Stimulated activated CD8-positive, alpha-beta memory T cell treated with anti-CD3 and anti-CD28 coated beads, Interleukin-15, amount 100 ng/mL, for 48 hours (primary cell): Measurements from ENCODE around the gene RBCK1.
"Not testable (repeated sequence)": the region's sequence is repeated elsewhere in the genome, so short reads cannot be mapped to it uniquely, and the experiment has no call there.

ENCODE experiments used
- DNase-seq, 2 donors: peaks; one replicate each; pipeline ENCODE4 v3.0.0-alpha.2; 2020; ENCODE audit warnings: low read depth in 2 of 2

Gene RBCK1

DNA sequence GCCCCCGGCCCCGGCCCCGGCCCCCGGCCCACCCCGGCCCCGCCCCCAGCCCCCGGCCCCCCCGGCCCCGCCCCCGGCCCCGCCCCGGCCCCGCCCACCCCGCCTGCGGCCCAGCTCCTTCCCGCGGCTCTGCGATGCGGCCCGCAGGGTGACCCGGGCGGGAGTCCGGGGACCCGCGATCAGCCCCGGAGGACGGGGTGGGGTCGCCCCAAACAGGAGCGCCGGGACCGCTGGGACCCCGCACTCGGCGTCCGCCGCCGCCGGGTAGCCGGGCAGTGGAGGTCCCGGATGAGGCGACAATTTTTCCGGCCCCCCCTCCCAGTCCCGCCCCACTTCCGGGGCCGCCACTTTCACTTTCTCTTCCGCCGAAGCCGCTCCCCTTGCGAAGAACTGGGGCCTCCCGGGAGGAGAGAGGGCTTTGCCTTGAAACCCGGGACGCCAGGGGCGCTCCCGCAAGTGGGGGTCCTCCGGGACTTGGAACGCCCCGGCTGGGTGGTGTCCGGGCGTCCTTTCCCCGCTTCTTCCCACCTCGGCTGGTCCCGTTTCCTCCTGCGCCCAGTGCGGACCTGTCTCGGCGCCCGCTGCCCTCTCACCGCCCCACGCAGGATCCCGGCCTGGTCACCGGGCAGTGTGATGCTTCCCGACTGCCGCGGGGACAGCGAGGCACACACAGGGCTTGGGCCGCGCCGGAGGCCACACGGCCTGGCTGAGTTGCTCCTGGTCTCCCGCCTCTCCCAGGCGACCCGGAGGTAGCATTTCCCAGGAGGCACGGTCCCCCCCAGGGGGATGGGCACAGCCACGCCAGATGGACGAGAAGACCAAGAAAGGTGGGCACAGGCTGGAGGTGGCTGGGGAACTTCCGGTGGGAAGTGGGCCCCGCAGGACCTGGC lies at the start of gene RBCK1:
RBCK1 (plus strand) TSS at position 347 of the 890 bp plus-strand sequence; CDS start at position 806, 459 bp downstream.
- peak; percentile 80 to 83 for DNase-seq

DNA sequence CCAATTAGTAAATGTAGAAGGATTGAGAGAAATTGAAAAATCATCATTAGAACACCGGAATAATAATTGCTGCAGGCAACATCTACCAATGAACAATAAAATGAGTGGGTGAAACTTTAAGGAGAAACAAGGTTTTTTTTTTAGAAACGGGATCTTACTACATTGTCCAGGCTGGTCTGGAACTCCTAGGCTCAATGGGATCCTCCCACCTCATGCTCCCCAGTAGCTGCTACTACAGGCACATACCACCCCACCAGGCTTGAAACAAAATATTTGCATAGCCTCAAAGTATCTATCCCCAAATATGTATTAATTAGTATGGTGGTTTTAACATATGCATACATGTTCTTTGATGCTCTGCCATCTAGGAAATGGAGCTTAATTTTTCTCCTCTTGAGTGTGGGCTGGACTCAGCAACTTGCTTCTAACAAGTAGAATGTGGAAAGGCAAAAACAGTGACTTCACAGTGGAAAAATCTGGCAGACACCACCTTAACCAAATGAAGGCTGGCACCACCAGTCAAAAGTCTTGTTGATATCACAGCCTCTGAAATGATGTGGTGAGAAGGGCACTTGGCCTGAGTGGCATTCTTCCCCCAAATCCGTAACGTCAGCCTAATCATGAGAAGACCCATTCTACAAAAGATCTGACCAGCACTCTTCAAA lies 49.1 kb upstream of the RBCK1 start:
- no peak for DNase-seq

DNA sequence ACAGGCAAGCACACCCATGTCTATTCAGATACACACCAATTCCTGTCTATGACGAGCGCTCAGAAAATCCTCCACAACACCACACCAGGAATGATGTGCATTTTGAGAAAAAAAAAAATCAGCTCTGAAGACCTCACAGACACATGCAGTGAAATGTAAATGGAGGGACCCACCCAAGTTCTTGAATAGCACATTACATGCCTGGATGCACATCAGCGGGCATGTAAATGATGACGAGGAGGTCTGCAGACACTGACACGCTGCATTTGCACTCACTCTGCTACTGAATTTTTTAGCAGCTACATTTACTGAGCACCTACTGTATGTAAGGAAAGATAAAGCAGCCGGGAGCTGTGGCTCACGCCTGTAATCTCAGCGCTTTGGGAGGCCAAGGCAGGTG lies 46.5 kb upstream of the RBCK1 start:
- no peak for DNase-seq

DNA sequence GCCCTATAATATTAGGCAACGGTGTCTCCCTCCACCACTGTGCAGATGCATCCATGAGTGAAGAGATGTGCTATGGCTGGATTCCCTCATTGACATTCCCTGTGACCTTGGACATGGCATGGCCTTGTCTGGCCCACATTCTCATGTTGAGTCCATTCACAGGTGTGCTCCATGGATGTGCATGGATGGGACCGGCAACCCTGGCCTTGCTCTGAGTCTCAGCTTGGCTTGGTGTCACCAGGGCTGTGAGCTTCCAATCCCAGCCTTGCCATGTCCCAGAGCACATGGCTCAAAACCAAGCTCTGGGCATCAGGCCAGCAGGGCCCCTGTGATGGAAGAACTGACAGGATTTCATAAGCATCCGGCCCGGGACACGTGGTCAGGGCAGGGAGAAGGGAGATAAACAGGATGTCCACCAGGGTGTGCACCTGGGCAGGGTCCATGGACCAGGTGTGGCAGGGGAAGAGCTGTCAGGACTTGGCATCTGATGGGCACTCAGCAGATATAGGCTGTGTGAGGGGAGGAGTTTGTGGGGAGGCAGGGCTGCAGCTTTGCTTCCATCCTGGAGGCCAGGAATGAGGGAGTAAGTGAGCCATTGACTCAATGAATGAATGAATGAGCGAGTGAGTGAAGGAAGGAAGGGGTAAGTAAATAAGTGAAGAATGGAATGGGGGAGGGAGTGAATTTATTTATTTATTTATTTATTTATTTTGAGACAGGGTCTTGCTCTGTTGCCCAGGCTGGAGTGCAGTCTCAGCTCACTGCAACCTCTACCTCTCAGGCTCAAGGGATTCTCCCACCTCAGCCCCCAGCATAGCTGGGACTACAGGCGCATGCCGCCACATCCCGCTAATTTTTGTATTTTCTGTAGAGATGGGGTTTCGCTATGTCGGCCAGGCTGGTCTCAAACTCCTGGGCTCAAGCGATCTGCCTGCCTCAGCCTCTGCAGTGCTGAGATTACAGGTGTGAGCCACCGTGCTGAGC lies 45.5 kb upstream of the RBCK1 start:
- DNase-seq = peak in 1 of 2 donors; percentile 38

DNA sequence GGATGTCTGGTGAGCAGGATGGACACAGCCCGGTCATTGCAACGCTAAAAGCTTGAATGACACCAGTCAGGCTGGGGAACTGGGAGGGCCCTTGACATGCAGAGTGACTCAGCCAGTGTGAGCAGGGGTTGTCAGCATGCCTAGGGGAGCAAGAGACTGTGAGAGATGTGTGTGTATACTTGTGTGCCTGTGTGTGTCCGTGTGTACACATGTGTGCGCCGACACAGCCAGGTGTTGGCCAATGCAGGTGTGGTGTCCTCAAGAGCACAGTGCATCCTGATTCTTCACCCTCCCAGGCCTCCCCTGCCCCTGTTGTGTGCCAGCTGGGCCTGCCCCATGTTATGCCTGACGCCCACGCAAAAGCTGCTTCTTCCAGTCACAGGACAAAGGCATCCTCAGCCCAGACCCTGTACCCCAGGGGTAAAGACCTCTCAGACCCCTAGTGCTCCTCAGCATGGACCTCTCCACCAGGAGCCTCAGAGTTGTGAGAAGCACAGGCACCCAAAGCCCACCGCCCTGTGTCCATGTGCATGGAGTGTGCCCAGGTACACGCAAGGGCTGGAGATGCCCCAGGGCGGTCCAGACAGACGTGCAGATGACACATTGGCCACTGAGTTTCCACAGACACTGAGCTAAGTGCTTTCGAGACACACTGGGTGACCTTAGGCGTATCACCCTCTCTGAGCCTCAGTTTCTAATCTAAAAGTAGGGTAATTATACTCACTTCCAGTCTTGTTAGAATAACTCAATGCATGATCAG lies 44.6 kb upstream of the RBCK1 start:
- no peak for DNase-seq

DNA sequence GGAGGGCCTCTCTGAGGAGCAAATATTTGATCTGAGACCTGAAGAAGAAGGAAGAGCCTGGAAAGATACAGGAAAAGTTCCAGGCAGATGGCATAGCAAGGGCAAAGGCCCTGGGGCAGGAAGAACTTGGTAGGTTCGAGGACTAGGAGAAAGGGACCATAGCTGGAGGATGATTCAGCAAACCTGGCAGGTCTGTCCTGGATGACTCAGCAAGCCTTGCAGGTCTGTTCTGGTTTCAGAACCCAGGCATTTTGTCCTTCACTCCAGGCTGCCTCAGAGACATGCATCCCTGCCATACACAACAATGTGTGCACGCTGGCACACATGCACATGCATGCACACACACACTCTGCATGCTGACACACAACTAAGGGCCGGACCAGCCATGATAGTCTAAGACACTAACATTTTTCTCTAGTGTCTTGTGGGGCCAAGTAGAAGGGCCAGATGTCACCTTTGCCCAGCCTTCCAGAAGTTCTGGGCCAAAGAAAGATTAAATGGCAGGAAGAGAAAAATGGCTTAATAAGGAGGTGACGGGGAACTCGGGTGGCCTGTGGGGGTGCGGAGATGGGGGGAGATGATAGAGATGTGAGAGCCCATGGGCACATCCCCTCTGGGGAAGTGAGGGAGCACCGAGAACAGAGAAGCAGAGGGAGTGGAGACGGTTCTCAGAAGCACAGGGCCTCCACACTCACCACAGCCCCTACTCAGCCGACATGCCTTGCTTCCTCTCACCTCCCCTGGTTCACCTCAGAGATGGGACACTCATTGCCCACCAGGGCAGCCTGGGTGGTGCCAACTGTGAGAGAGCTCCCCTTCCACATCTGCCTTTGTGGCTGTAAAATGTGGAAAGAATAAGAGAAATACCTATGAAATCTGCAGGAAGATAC lies 42.9 kb upstream of the RBCK1 start:
- no peak for DNase-seq

DNA sequence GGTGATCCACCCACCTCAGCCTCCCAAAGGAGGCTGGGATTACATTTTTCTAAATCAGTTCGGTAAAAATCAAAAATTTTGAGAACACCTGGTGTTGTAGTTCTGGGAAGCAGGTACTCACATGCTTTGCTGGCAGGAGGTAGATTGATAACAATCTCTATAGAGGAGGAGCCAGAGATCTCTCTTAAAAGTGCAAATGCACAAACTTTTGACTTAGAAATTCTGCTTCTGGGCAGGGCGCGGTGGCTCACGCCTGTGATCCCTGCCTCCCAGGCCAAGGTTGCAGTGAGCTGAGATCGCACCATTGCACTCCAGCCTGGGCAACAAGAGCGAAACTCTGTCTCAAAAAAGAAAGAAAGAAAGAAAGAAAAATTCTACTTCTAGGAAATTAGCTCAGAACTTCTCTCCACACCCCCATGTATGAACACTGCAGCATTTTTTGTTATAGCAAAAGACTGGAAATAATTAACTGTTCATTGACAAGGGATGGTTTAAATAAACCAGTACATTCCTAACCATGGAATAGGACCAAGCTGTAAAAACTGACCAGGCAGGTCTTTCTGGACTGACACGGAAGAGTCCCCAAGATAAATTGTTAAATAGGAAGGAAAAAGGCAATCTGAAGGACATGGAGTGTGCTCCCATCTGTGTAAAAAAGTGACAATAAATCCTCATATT lies 41.9 kb upstream of the RBCK1 start:
- no peak for DNase-seq

DNA sequence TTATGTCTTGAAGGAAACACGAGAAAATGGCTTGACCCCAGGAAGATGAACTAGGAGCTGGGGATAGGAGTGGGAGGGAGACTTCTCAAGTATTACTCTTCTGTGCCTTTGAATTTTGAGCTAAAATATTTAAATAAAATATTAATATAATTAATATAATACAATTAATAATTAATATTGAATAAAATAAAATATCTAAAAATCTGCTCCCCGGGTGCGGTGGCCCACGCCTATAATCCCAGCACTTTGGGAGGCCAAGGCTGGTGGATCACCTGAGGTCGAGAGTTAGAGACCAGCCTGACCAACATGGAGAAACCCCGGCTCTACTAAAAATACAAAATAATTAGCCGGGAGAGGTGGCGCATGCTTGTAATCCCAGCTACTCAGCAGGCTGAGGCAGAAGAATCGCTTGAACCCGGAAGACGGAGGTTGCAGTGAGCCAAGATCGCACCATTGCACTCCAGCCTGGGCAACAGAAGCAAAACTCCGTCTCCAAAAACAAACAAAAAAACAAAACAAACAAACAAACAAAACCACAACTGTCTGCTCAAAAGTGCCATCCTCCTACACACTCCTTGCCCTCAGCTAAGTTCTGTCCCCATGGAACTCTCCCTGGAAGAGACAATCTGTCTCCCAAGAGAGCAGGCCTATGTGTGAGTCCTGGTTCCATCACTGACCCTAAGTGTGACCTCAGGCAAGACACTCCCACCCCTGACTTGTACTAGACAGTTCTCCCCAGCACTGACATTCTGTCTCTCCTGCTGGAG lies 41.2 kb upstream of the RBCK1 start:
- DNase-seq = no peak

DNA sequence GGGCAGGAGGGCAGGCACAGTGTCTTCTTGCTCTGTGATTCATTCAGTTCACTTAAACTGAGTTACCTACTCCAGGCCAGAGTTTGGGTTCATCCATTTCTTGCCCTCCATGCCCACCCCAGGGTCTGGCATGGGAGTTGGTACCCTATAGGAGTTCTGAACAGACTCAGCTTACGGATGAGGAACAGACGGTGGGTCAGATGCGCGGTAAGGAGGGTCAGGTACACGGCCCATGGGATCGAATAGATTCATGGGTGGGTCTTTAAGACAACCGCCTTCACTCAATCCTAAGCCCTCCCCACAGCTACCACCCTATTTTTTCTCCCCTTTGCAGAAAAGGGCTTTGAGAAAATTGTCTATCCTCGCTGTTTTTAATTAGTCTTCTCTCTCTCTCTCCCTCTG lies 40.6 kb upstream of the RBCK1 start:
- no peak for DNase-seq

DNA sequence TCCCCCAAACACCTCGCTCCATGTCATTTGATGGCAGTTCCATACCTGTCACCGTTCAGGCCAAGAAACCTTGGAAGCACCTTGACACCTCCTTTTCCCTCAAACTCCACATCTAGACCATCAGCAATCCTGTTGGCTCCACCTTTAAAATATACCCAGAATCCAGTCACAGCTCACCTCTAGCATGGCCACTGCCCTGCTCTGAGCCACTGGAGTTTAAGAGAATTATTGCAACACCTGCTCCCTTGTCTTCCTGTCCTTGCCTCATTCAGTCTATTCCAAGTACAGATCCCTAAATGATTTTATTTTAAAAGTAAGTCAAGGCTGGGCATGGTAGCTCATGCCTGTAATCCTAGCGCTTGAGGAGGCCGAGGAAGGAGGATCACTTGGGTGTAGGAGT lies 39.2 kb upstream of the RBCK1 start:
- DNase-seq = no peak

DNA sequence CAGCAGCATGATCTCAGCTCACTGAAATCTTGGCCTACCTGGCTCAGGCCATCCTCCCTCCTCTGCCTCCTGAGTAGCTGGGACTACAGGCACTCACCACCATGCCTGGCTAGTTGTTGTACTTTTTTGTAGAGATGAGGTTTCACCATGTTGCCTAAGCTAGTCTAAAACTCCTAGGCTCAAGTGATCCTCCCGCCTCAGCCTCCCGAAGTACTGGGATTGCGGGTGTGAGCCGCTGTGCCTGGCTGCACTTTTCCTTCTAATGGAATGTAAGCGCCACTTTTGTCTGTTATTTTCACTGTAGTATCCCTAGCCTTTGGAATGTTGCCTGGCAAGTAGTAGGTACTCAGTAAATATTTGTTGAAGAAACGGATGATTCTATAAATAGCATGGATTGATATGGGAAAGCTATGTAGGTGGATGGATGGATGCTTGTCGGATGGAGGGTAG lies 37.9 kb upstream of the RBCK1 start:
- no peak for DNase-seq

DNA sequence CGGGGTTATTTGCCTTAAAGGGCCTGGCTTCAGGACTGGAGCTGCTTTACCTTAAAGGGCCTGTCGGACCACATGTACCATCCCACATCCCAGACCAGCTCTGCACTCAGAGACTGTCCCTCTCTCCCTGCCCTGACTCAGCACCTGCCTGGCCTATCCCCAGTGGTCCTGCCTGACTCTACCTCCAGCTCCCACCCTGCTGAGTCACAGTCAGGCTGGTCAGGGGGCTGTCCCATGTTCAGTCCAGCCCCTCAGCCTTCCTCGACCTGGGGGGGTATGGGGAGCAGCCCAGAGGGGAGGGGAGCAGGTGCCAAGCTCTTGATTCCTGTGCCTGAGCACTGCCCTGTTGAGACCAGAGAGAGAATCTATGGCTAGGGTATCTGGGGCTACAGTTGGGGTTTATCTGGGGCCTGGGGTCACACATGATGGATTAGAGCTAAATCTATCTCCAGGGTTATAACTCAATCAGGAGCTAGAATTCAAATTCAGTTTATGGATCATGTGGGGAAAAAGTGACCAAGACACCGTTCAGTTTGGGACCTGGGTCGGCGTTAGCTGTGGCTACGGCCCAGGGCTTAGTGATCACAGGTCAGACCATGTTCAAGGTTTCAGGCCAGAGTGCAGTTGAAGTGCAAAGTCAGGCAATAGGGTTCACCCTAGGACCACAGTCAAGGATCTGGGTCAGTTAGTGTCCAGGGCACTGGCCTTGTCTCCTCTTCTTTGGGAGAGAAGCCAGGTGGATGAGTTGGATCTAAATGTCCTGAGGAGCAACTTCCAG lies 36.9 kb upstream of the RBCK1 start:
- DNase-seq = no peak

DNA sequence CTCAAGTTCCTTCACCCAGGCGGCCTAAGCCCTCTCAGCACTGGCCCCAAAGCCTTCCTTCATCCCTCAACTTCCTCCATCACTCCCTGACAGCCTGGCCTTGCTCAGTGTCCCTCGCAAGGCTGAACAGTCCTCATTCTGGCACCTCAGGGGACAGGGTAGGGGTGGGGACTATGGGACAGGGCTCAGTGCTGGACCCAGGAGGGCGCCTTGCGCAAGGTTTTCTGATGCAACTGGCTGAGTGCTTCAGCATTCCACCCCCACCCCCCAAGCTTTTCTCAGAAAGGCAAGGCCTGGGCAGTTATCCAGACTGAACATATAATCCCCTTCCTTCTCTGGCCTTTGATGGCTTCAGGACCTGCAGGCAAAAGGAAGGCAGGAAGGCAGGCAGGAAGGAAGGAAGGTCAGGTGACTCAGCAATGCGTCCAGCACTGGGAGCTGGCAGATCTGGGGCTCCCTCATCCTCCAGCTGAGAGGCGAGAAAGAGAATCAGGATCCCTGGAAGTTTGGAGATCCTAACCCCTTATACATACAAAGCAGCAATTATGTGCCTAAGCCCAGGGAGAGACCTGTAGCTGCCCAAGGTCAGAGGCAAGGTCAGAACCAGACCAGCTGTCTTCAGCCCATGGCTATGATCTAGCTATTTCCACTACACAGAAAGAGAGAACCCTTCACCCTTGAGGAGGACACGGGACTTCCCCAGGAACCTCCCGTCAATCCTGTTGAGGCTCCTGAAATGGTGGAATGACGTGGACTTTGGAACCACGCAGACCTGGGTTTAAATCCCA lies 36.1 kb upstream of the RBCK1 start:
- no peak for DNase-seq

DNA sequence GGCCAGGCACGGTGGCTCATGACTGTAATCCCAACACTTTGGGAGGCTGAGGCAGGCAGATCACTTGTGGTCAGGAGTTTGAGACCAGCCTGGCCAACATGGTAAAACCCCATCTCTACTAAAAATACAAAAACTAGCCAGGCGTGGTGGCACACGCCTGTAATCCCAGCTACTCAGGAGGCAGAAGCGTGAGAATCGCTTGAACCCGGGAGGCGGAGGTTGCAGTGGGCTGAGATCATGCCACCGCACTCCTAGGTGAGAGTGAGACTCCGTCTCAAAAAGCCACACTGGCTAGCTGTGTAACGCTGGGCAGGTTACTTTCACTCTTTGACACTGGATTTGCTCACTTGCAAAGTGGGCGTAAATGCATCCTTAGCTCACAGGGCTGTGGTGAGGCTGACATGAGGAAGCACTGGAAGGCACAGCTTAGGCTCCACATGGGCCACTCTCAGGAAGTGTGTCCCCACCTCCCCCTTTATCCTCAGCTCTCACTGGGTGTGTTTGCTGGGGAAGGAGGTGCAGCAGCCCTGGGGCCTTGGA lies 35.5 kb upstream of the RBCK1 start:
- DNase-seq = not testable (repeated sequence)

DNA sequence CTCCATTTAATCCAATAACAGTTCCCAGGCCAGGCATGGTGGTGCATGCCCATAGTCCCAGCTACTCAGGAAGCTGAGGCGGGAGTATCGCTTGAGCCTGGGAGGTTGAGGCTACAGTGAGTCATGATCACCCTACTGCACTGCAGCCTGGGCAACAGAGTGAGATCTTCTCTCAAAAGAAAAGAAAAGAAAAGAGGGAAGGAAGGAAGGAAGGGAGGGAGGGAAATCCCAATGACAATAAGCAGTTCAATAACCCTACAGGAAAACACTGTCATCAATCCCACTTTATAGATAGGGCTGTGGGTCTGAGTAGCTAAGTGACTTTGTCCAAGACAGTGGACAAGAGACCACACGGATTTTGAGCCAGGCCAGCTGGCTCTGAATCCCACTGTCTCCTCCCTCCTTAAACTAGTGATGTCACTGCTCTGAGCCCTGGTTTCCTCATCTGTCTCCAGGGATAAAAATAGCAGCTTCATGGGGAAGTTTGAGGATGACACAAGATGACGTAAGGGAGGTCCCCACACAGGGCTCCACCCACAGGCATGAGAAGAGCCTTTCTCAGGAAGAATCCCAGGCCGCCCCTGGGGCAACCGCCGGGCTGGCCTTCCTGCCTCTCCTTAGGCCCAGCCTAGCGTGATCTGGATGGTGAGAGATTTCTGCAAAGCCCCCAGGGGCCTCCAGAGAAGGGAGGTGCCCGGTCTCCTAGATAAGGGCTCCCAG lies 34.8 kb upstream of the RBCK1 start:
- DNase-seq = no peak

DNA sequence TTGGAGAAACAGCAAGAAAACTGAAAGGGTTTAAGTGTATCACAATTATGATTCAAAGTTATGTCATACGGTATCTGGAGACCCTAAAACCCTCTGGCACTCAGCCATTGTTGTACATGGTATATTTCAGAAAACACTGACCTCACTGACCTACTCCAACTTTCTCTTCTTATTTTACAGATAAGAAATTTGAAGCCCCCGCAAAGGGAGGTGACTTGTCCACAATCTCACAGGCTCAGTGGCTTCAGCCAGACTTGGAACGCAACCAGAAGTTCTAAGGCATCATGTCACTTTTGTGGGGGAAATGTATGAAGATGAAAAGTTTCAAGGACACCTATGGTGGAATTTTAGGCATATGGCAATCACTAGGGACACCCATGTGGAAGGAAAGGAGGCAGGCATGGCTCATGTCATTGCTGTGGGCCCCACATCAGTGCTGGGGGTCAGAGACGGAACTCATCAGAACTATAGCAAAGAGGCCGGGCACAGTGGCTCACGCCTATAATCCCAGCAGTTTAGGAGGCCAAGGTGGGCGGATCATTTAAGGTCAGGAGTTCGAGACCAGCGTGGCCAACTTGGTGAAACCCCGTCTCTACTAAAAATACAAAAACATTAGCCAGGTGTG lies 32.7 kb upstream of the RBCK1 start:
- DNase-seq = no peak
